OCI-LY1 (cell line): ENCODE results near the gene EGR4.

Experiments used
- H2AFZ ChIP-seq: fragments of 200-600 bp; sonication (generic), shearing (Covaris generic); 2 replicates; pipeline ENCODE4 v1.6.0; 2014; ENCODE audit warnings: antibody characterized with exemption, mild to moderate bottlenecking, low read length
- H3F3A ChIP-seq: fragments of 200-600 bp; sonication (generic), shearing (Covaris generic); 2 replicates; pipeline ENCODE4 v1.6.0; 2014; ENCODE audit warnings: mild to moderate bottlenecking, antibody characterized with exemption, low read length, moderate library complexity; ENCODE audit not compliant: insufficient read depth
- H3K27ac ChIP-seq: fragments of 200-600 bp; sonication (generic); 2 replicates; pipeline ENCODE4 v1.5.1; 2014; ENCODE audit warnings: low read length, mixed run types, mild to moderate bottlenecking, low read depth; ENCODE audit not compliant: poor library complexity, severe bottlenecking
- H3K27me3 ChIP-seq: fragments of 200-600 bp; sonication (generic); 2 replicates; pipeline ENCODE4 v1.6.0; 2014; ENCODE audit warnings: antibody characterized with exemption, mild to moderate bottlenecking, low read length, moderate library complexity; ENCODE audit not compliant: insufficient read depth
- H3K36me3 ChIP-seq: fragments of 200-600 bp; sonication (generic); 2 replicates; pipeline ENCODE4 v1.6.1; 2014; ENCODE audit warnings: mild to moderate bottlenecking, antibody characterized with exemption, low read length, moderate library complexity, mixed read lengths; ENCODE audit not compliant: insufficient read depth
- H3K4me1 ChIP-seq: fragments of 200-600 bp; sonication (generic); 2 replicates; pipeline ENCODE4 v1.5.1; 2014; ENCODE audit warnings: mild to moderate bottlenecking, low read length, moderate library complexity; ENCODE audit not compliant: insufficient read depth, severe bottlenecking
- H3K4me2 ChIP-seq: fragments of 200-600 bp; sonication (generic), shearing (Covaris generic); 2 replicates; pipeline ENCODE4 v1.6.1; 2014; ENCODE audit warnings: low read length
- H3K4me3 ChIP-seq: fragments of 200-600 bp; sonication (generic); 2 replicates; pipeline ENCODE4 v1.5.1; 2014; ENCODE audit warnings: low read length, low read depth, mild to moderate bottlenecking, mixed read lengths; ENCODE audit not compliant: poor library complexity, severe bottlenecking
- H3K79me2 ChIP-seq: fragments of 200-600 bp; shearing (Covaris generic); 2 replicates; pipeline ENCODE4 v1.6.1; 2016; ENCODE audit warnings: mixed run types, low read length, mixed read lengths; ENCODE audit not compliant: insufficient read depth
- H3K9ac ChIP-seq: fragments of 200-600 bp; sonication (generic), shearing (Covaris generic); 2 replicates; pipeline ENCODE4 v1.6.1; 2014; ENCODE audit warnings: mild to moderate bottlenecking, low read length, mixed read lengths
- H3K9me2 ChIP-seq: fragments of 200-600 bp; sonication (generic), shearing (Covaris generic); 2 replicates; pipeline ENCODE4 v1.6.1; 2014; ENCODE audit warnings: low read depth, mild to moderate bottlenecking, low read length, mixed read lengths
- H3K9me3 ChIP-seq: fragments of 200-600 bp; shearing (Covaris generic); 2 replicates; pipeline ENCODE4 v1.6.1; 2014; ENCODE audit warnings: low read length, mixed read lengths
- H4K20me1 ChIP-seq: fragments of 200-600 bp; sonication (generic), shearing (Covaris generic); 2 replicates; pipeline ENCODE4 v1.6.0; 2016; ENCODE audit warnings: mild to moderate bottlenecking, low read length; ENCODE audit not compliant: insufficient read depth
- CTCF ChIP-seq: fragments of 200-600 bp; sonication (generic), shearing (Covaris generic); IDR thresholded peaks from 2 replicates; pipeline ENCODE4 v1.5.1; 2017; ENCODE audit warnings: mild to moderate bottlenecking, antibody characterized with exemption, low read length, moderate library complexity, mixed read lengths
- EZH2 ChIP-seq: fragments of 200-600 bp; sonication (generic), shearing (Covaris generic); IDR thresholded peaks from 2 replicates; pipeline ENCODE4 v1.8.0; 2017; ENCODE audit warnings: borderline replicate concordance, mixed run types, mild to moderate bottlenecking, antibody characterized with exemption, low read length, moderate library complexity, mixed read lengths

The EGR4 gene

GRCh38 chr2:73300926-73301325 lies 7.6 kb upstream of the EGR4 start:
- no peak for TF ChIP-seq EZH2
- TF ChIP-seq CTCF, result no peak
- Histone ChIP-seq H3K36me3 (no peaks in the 10 kb centered on the region), H3K27me3 (no peaks in the 10 kb centered on the region; the same call in 1 of the 2 replicates), H3K9me3 (no peaks in the 10 kb centered on the region), H4K20me1 (no peaks in the 10 kb centered on the region), H3K4me3 (no peak overlapping the region), H3F3A (no peaks in the 10 kb centered on the region), H3K4me2 (no peak overlapping the region), H3K9ac (no peak overlapping the region), H3K79me2 (no peaks in the 10 kb centered on the region), H3K4me1 (no peaks in the 10 kb centered on the region), H3K9me2 (no peaks in the 10 kb centered on the region), H3K27ac (no peak overlapping the region), H2AFZ (no peak overlapping the region)

GRCh38 chr2:73297586-73297985 lies 4.2 kb upstream of the EGR4 start:
- no peaks in the 10 kb centered on the region for H3K79me2 ChIP-seq
- H3K4me2 ChIP-seq, result no peak overlapping the region
- H3K36me3 ChIP-seq, result no peaks in the 10 kb centered on the region
- H3F3A ChIP-seq, result no peaks in the 10 kb centered on the region
- H3K27me3 ChIP-seq, result no peaks in the 10 kb centered on the region
- H3K4me3 ChIP-seq, result no peak overlapping the region
- H3K27ac ChIP-seq, result no peak overlapping the region
- no peak overlapping the region for H2AFZ ChIP-seq
- H3K4me1 ChIP-seq, result peaks cover 6% of the 10 kb centered on the region
- no peak overlapping the region for H3K9ac ChIP-seq
- no peaks in the 10 kb centered on the region for H4K20me1 ChIP-seq
- no peaks in the 10 kb centered on the region for H3K9me2 ChIP-seq
- TF ChIP-seq CTCF, result no peak
- no peak for TF ChIP-seq EZH2
- no peaks in the 10 kb centered on the region for H3K9me3 ChIP-seq

GRCh38 chr2:73297151-73297559 lies 3.8 kb upstream of the EGR4 start:
- Histone ChIP-seq H3K79me2 (no peaks in the 10 kb centered on the region), H3K36me3 (no peaks in the 10 kb centered on the region), H3K27ac (no peak overlapping the region), H3K9me2 (no peaks in the 10 kb centered on the region), H3K4me2 (no peak overlapping the region), H3K9ac (no peak overlapping the region), H3F3A (no peaks in the 10 kb centered on the region), H3K27me3 (no peaks in the 10 kb centered on the region; the same call in 1 of the 2 replicates), H2AFZ (no peak overlapping the region), H4K20me1 (no peaks in the 10 kb centered on the region), H3K4me1 (peaks cover 6% of the 10 kb centered on the region), H3K4me3 (no peak overlapping the region), H3K9me3 (no peaks in the 10 kb centered on the region)
- TF ChIP-seq CTCF, result no peak
